ENCODE results near the gene SPATA46. TPM values are rescaled to one million over a fixed set of nuclear protein-coding genes. Genes with fewer than 3 reads are reported as not detected.

Gene SPATA46
- total and polyA plus RNA-seq, 9 of the 15 experiments (the other 6 are each of a cell fraction or from before 2014, with no cell fraction given) = 0.04 to 0.11 TPM; not detected in 7

- TF ChIP-seq, protein P1, sequence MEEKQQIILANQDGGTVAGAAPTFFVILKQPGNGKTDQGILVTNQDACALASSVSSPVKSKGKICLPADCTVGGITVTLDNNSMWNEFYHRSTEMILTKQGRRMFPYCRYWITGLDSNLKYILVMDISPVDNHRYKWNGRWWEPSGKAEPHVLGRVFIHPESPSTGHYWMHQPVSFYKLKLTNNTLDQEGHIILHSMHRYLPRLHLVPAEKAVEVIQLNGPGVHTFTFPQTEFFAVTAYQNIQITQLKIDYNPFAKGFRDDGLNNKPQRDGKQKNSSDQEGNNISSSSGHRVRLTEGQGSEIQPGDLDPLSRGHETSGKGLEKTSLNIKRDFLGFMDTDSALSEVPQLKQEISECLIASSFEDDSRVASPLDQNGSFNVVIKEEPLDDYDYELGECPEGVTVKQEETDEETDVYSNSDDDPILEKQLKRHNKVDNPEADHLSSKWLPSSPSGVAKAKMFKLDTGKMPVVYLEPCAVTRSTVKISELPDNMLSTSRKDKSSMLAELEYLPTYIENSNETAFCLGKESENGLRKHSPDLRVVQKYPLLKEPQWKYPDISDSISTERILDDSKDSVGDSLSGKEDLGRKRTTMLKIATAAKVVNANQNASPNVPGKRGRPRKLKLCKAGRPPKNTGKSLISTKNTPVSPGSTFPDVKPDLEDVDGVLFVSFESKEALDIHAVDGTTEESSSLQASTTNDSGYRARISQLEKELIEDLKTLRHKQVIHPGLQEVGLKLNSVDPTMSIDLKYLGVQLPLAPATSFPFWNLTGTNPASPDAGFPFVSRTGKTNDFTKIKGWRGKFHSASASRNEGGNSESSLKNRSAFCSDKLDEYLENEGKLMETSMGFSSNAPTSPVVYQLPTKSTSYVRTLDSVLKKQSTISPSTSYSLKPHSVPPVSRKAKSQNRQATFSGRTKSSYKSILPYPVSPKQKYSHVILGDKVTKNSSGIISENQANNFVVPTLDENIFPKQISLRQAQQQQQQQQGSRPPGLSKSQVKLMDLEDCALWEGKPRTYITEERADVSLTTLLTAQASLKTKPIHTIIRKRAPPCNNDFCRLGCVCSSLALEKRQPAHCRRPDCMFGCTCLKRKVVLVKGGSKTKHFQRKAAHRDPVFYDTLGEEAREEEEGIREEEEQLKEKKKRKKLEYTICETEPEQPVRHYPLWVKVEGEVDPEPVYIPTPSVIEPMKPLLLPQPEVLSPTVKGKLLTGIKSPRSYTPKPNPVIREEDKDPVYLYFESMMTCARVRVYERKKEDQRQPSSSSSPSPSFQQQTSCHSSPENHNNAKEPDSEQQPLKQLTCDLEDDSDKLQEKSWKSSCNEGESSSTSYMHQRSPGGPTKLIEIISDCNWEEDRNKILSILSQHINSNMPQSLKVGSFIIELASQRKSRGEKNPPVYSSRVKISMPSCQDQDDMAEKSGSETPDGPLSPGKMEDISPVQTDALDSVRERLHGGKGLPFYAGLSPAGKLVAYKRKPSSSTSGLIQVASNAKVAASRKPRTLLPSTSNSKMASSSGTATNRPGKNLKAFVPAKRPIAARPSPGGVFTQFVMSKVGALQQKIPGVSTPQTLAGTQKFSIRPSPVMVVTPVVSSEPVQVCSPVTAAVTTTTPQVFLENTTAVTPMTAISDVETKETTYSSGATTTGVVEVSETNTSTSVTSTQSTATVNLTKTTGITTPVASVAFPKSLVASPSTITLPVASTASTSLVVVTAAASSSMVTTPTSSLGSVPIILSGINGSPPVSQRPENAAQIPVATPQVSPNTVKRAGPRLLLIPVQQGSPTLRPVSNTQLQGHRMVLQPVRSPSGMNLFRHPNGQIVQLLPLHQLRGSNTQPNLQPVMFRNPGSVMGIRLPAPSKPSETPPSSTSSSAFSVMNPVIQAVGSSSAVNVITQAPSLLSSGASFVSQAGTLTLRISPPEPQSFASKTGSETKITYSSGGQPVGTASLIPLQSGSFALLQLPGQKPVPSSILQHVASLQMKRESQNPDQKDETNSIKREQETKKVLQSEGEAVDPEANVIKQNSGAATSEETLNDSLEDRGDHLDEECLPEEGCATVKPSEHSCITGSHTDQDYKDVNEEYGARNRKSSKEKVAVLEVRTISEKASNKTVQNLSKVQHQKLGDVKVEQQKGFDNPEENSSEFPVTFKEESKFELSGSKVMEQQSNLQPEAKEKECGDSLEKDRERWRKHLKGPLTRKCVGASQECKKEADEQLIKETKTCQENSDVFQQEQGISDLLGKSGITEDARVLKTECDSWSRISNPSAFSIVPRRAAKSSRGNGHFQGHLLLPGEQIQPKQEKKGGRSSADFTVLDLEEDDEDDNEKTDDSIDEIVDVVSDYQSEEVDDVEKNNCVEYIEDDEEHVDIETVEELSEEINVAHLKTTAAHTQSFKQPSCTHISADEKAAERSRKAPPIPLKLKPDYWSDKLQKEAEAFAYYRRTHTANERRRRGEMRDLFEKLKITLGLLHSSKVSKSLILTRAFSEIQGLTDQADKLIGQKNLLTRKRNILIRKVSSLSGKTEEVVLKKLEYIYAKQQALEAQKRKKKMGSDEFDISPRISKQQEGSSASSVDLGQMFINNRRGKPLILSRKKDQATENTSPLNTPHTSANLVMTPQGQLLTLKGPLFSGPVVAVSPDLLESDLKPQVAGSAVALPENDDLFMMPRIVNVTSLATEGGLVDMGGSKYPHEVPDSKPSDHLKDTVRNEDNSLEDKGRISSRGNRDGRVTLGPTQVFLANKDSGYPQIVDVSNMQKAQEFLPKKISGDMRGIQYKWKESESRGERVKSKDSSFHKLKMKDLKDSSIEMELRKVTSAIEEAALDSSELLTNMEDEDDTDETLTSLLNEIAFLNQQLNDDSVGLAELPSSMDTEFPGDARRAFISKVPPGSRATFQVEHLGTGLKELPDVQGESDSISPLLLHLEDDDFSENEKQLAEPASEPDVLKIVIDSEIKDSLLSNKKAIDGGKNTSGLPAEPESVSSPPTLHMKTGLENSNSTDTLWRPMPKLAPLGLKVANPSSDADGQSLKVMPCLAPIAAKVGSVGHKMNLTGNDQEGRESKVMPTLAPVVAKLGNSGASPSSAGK (IDR thresholded peaks at IDR 0.05) = no peak
- TF ChIP-seq LEF1 (IDR thresholded peaks at IDR 0.05) (peak; percentile 87; the same call in 1 of the 2 replicates), ATF4 (CRISPR knock-in tag; IDR thresholded peaks at IDR 0.05) (no peak; the same call in 1 of the 2 replicates), MTA2 (IDR thresholded peaks at IDR 0.05; ENCODE audit: low read depth) (peak; percentile 92), ERF (CRISPR knock-in tag; IDR thresholded peaks at IDR 0.05) (0 out of 2 replicates have a peak, but pooled peaks have one; percentile 64), ZNF75A (CRISPR knock-in tag; IDR thresholded peaks at IDR 0.05) (no peak), PCBP1 (IDR thresholded peaks at IDR 0.05; ENCODE audit: low read depth, low read length, poor library complexity, severe bottlenecking) (no peak), EP400 (IDR thresholded peaks at IDR 0.05) (peak; percentile 68), FOXK2 (conservative IDR thresholded peaks at IDR 0.05 in 1 of 2, IDR thresholded peaks at IDR 0.05 in 1 of 2; ENCODE audit: low read depth in 2 of 2) (0 out of 4 replicates have a peak, but pooled peaks have one; percentile 48 to 54), MYC (IDR thresholded peaks at IDR 0.05; ENCODE audit: low read depth, low read length) (peak; percentile 62), MYC (CRISPR knock-in tag; IDR thresholded peaks at IDR 0.05; ENCODE audit: borderline replicate concordance, low read depth) (no peak), ZSCAN32 (CRISPR knock-in tag; IDR thresholded peaks at IDR 0.05) (no peak)
- TF ChIP-seq, protein P2, sequence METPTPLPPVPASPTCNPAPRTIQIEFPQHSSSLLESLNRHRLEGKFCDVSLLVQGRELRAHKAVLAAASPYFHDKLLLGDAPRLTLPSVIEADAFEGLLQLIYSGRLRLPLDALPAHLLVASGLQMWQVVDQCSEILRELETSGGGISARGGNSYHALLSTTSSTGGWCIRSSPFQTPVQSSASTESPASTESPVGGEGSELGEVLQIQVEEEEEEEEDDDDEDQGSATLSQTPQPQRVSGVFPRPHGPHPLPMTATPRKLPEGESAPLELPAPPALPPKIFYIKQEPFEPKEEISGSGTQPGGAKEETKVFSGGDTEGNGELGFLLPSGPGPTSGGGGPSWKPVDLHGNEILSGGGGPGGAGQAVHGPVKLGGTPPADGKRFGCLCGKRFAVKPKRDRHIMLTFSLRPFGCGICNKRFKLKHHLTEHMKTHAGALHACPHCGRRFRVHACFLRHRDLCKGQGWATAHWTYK (CRISPR knock-in tag; IDR thresholded peaks at IDR 0.05) = 0 out of 2 replicates have a peak, but pooled peaks have one; percentile 42
Measured at GRCh38 chr1:162386292-162387225, 9.9 kb upstream of the SPATA46 start (continued).
